Measurements from ENCODE around the gene FAM83E.

GRCh38 chr19:48603001-48603400 is 11.9 kb downstream of the FAM83E start:
- TF ChIP-seq CTCF (IDR thresholded peaks at IDR 0.05), result no peak
- no peak for TF ChIP-seq POLR2A (IDR thresholded peaks at IDR 0.05)

All from right lobe of liver (tissue), 4 donors.